Vagina (tissue), 2 donors: ENCODE results near the gene UQCRC1.

ENCODE experiments used
- CTCF ChIP-seq, 3 experiments: fragments of 450-650 bp in 2 of 3; fragments of 200-600 bp in 1 of 3; sonication (generic) in 1 of 3; IDR thresholded peaks; one replicate each; pipeline ENCODE4 v1.5.1; 2017 to 2019; ENCODE audit warnings: antibody characterized with exemption in 3 of 3, mild to moderate bottlenecking in 2 of 3, moderate library complexity in 2 of 3
- POLR2A ChIP-seq, 2 donors: fragments of 450-650 bp; IDR thresholded peaks; one replicate each; pipeline ENCODE4 v1.6.1; 2017; ENCODE audit warnings: antibody characterized with exemption in 2 of 2, mild to moderate bottlenecking in 2 of 2, moderate library complexity in 2 of 2
- POLR2AphosphoS5 ChIP-seq, 2 donors: sonication (generic); formaldehyde crosslinking; IDR thresholded peaks; one replicate each; pipeline ENCODE4 v1.9.0; 2017; ENCODE audit warnings: antibody characterized with exemption in 2 of 2, mild to moderate bottlenecking in 2 of 2, low read depth in 1 of 2; ENCODE audit not compliant: insufficient read depth in 1 of 2

- TF ChIP-seq CTCF (IDR thresholded peaks at IDR 0.05) (no peak), POLR2AphosphoS5 (IDR thresholded peaks at IDR 0.05; ENCODE audit: insufficient read depth in 1 of 2, low read depth in 1 of 2) (no peak), POLR2A (IDR thresholded peaks at IDR 0.05) (no peak)
Observed at GRCh38 chr3:48630407-48630806, 21.0 kb upstream of the UQCRC1 start.
